Naive thymus-derived CD4-positive, alpha-beta T cell (primary cell): Measurements from ENCODE around the gene EFNA4. TPM values are rescaled to one million over a fixed set of nuclear protein-coding genes. Genes with fewer than 3 reads are reported as not detected.
A peak's percentile ranks its signal among the peaks of the same experiment; 100 is the strongest.

Experiments used
- ATAC-seq: fragments of 150-1000 bp; cut with Tn5 transposase; 2 replicates; pipeline ENCODE4 v1.10.0; 2021; ENCODE audit warnings: mild to moderate bottlenecking, moderate library complexity
- CTCF ChIA-PET: fragments of 350-600 bp; sonication (Branson Sonifier 250); formaldehyde crosslinking; loops from one replicate; lab custom pipeline; 2021; ENCODE audit warnings: antibody characterized with exemption; lab: Charles Lee
- POLR2A ChIA-PET: fragments of 350-600 bp; sonication (Branson Sonifier 250); formaldehyde crosslinking; loops from one replicate; lab custom pipeline; 2021; ENCODE audit warnings: antibody characterized with exemption, inconsistent platforms; lab: Charles Lee
- DNase-seq, 9 donors: peaks; one replicate each; pipeline versions ENCODE4 v3.0.0 to v3.0.0-alpha.2; 2020 to 2022; ENCODE audit warnings: mixed read lengths in 1 of 9
- H3K27ac ChIP-seq: one replicate; pipeline ENCODE4 v1.7.0; 2013; ENCODE audit warnings: mild to moderate bottlenecking, low read depth, low read length, moderate library complexity
- H3K27me3 ChIP-seq, 2 donors: one replicate each; pipeline ENCODE4 v1.7.0; 2013; ENCODE audit warnings: low read length in 2 of 2, mild to moderate bottlenecking in 2 of 2, moderate library complexity in 2 of 2; ENCODE audit not compliant: control insufficient read depth in 2 of 2, insufficient read depth in 2 of 2
- H3K36me3 ChIP-seq, 3 experiments: 1 replicate in 2 of 3; 2 replicates in 1 of 3; pipeline ENCODE4 v1.7.0; 2013; ENCODE audit warnings: low read length in 3 of 3, mild to moderate bottlenecking in 3 of 3, moderate library complexity in 1 of 3; ENCODE audit not compliant: insufficient read depth in 3 of 3, control insufficient read depth in 2 of 3
- H3K4me1 ChIP-seq, 2 donors: one replicate each; pipeline ENCODE4 v1.7.0; 2013; ENCODE audit warnings: low read length in 2 of 2, mild to moderate bottlenecking in 2 of 2, moderate library complexity in 1 of 2; ENCODE audit not compliant: control insufficient read depth in 2 of 2, insufficient read depth in 2 of 2
- H3K4me3 ChIP-seq: 2 replicates; pipeline ENCODE4 v1.7.0; 2013; ENCODE audit warnings: mild to moderate bottlenecking, low read length
- H3K9me3 ChIP-seq, 3 experiments: 1 replicate in 2 of 3; 2 replicates in 1 of 3; pipeline ENCODE4 v1.7.0; 2013; ENCODE audit warnings: low read length in 3 of 3; ENCODE audit not compliant: control insufficient read depth in 2 of 3
- H3K27ac Mint-ChIP-seq, 9 donors: one replicate each; pipeline ENCODE4 v1.8.0; 2020 to 2022; ENCODE audit warnings: mixed read lengths in 9 of 9, mild to moderate bottlenecking in 8 of 9, moderate library complexity in 5 of 9, inconsistent platforms in 2 of 9
- H3K27me3 Mint-ChIP-seq, 5 donors: one replicate each; pipeline ENCODE4 v1.8.0; 2021 to 2022; ENCODE audit warnings: mixed read lengths in 5 of 5, mild to moderate bottlenecking in 1 of 5
- H3K36me3 Mint-ChIP-seq, 5 donors: one replicate each; pipeline ENCODE4 v1.8.0; 2020 to 2022; ENCODE audit warnings: mixed read lengths in 5 of 5, mild to moderate bottlenecking in 3 of 5, inconsistent platforms in 1 of 5
- H3K4me1 Mint-ChIP-seq, 7 donors: one replicate each; pipeline ENCODE4 v1.8.0; 2020 to 2022; ENCODE audit warnings: mixed read lengths in 7 of 7, mild to moderate bottlenecking in 3 of 7, inconsistent platforms in 1 of 7
- H3K4me3 Mint-ChIP-seq, 10 donors: one replicate each; pipeline ENCODE4 v1.8.0; 2020 to 2022; ENCODE audit warnings: mild to moderate bottlenecking in 10 of 10, mixed read lengths in 10 of 10, moderate library complexity in 6 of 10, inconsistent platforms in 2 of 10
- H3K9me3 Mint-ChIP-seq, 11 donors: one replicate each; pipeline ENCODE4 v1.8.0; 2020 to 2022; ENCODE audit warnings: mixed read lengths in 11 of 11, mild to moderate bottlenecking in 4 of 11, inconsistent platforms in 1 of 11, moderate library complexity in 1 of 11
- intact Hi-C, 2 donors: fragments of 100-400 bp; cut with micrococcal nuclease; formaldehyde crosslinking; loops; one replicate each; pipeline ENCODE4 v1.15.1; 2023
- polyA plus RNA-seq, 2 donors: library from polyadenylated mRNA; unstranded; fragments of 300-500 nt; fragmentation: Illumina TruSeq; gene quantifications; one replicate each; pipeline ENCODE4 v1.2.3, GENCODE V29; 2021
- total RNA-seq, 6 experiments: library from RNA in 5 of 6; stranded (reverse) in 5 of 6; gene quantifications; 1 replicate in 5 of 6; 2 replicates in 1 of 6; pipeline ENCODE4 v1.2.3 and lab custom pipeline; 2021 to 2026

EFNA4 gene
- total and polyA plus RNA-seq, 7 experiments from 2014 or later, result 2.1 to 9.4 (median 4.8) TPM

GRCh38 chr1:155064832-155065429 is 1.4 kb downstream of the EFNA4 start:
- peaks cover 21 to 42% (median 39%) of the 10 kb centered on the region in 7 donors for H3K4me1 Mint-ChIP-seq
- H3K27ac Mint-ChIP-seq, result peak overlapping the region in 5 of 9 donors; percentile 7 to 96 (median 83)
- intact Hi-C loops, result loop anchor here (5.0 to 10.0 kb wide), 7 partner anchors 63 to 740 kb away; partner anchors contain the start of genes ADAR (in 1 of the 2), AQP10 (in 1 of the 2), ATP8B2 (in 1 of the 2) and PBXIP1 (in 1 of the 2)

GRCh38 chr1:155066777-155067176 is 3.2 kb downstream of the EFNA4 start:
- POLR2A ChIA-PET, result interaction anchor here (1.0 to 7.8 kb wide), 2 partner anchors 11 to 18 kb away, joined by 3 to 51 read pairs; no protein-coding TSS in a partner anchor
- peaks cover 21 to 49% (median 43%) of the 10 kb centered on the region in 7 donors for H3K4me1 Mint-ChIP-seq

More at GRCh38 chr1:155064832-155065429, 1.4 kb downstream of the EFNA4 start:
- H3K36me3 Mint-ChIP-seq, result peaks cover 0 to 11% (median 0%) of the 10 kb centered on the region in 5 donors
- ChIA-PET POLR2A (interaction anchor here (0.5 to 7.8 kb wide), 8 partner anchors 10 to 1527 kb away, joined by 3 to 51 read pairs (median 4); partner anchors contain the start of gene NAXE), CTCF (interaction anchor here (1.1 to 13.9 kb wide), 5 partner anchors 13 to 50 kb away, joined by 3 to 131 read pairs (median 4); partner anchors contain the start of genes ADAM15 and EFNA3)
- Histone ChIP-seq H3K4me1 (peaks cover 20 to 21% of the 10 kb centered on the region in 2 donors), H3K27ac (no peak overlapping the region), H3K27me3 (no peaks in the 10 kb centered on the region), H3K9me3 (no peaks in the 10 kb centered on the region), H3K36me3 (peaks cover 0 to 21% (median 0%) of the 10 kb centered on the region in 3 experiments), H3K4me3 (no peak overlapping the region)
- no peak for DNase-seq
- H3K27me3 Mint-ChIP-seq, result no peaks in the 10 kb centered on the region
- no peaks in the 10 kb centered on the region for H3K9me3 Mint-ChIP-seq
- peak overlapping the region; percentile 77 to 99 (median 95) for H3K4me3 Mint-ChIP-seq
- ATAC-seq, result no peak

GRCh38 chr1:155068599-155068998 is 5.1 kb downstream of the EFNA4 start:
- no peaks in the 10 kb centered on the region for H3K27me3 ChIP-seq
- no peak overlapping the region for H3K27ac ChIP-seq
- peaks cover 0 to 21% (median 0%) of the 10 kb centered on the region in 3 experiments for H3K36me3 ChIP-seq
- no peaks in the 10 kb centered on the region for H3K9me3 Mint-ChIP-seq
- H3K4me1 Mint-ChIP-seq, result peaks cover 24 to 49% (median 45%) of the 10 kb centered on the region in 7 donors
- ChIA-PET CTCF (interaction anchor here (0.8 to 13.9 kb wide), 3 partner anchors 9 to 23 kb away, joined by 3 to 131 read pairs (median 5); no protein-coding TSS in a partner anchor), POLR2A (interaction anchor here (0.8 to 7.8 kb wide), 2 partner anchors 13 to 16 kb away, joined by 3 to 51 read pairs; no protein-coding TSS in a partner anchor)
- no peak overlapping the region for H3K4me3 ChIP-seq
- H3K9me3 ChIP-seq, result no peaks in the 10 kb centered on the region
- peak overlapping the region in 3 of 10 donors; percentile 7 to 36 (median 17) for H3K4me3 Mint-ChIP-seq
- H3K36me3 Mint-ChIP-seq, result peaks cover 0 to 11% (median 0%) of the 10 kb centered on the region in 5 donors
- peaks cover 12 to 18% of the 10 kb centered on the region in 2 donors for H3K4me1 ChIP-seq
- ATAC-seq (no peak), DNase-seq (no peak)
- H3K27me3 Mint-ChIP-seq, result peaks cover 0 to 9% (median 0%) of the 10 kb centered on the region in 5 donors
- peak overlapping the region in 2 of 9 donors; percentile 58 to 81 for H3K27ac Mint-ChIP-seq
- intact Hi-C loops, result loop anchor here (10.0 kb wide), 2 partner anchors 404 to 744 kb away; partner anchors contain the start of genes AQP10 (in 1 of the 2) and ATP8B2 (in 1 of the 2)

More at GRCh38 chr1:155066777-155067176, 3.2 kb downstream of the EFNA4 start:
- Histone ChIP-seq H3K27me3 (no peaks in the 10 kb centered on the region), H3K4me3 (no peak overlapping the region), H3K36me3 (peaks cover 0 to 21% (median 0%) of the 10 kb centered on the region in 3 experiments), H3K9me3 (no peaks in the 10 kb centered on the region), H3K4me1 (peaks cover 21 to 24% of the 10 kb centered on the region in 2 donors), H3K27ac (no peak overlapping the region)
- Mint-ChIP-seq H3K4me3 (peak overlapping the region in 1 of 10 donors; percentile 8), H3K9me3 (no peaks in the 10 kb centered on the region), H3K27me3 (peaks cover 0 to 4% (median 0%) of the 10 kb centered on the region in 5 donors), H3K36me3 (peaks cover 0 to 11% (median 0%) of the 10 kb centered on the region in 5 donors), H3K27ac (no peak overlapping the region)
- CTCF ChIA-PET, result interaction anchor here (8.2 to 13.9 kb wide), 2 partner anchors 11 to 18 kb away, joined by 52 to 131 read pairs; partner anchors contain the start of gene EFNA3
- intact Hi-C loops, result loop anchor here (10.0 kb wide), 2 partner anchors 402 to 742 kb away; partner anchors contain the start of genes AQP10 (in 1 of the 2) and ATP8B2 (in 1 of the 2)
- ATAC-seq (no peak), DNase-seq (no peak)

GRCh38 chr1:155069551-155070157 is 6.1 kb downstream of the EFNA4 start:
- intact Hi-C loops, result loop anchor here (10.0 kb wide), 2 partner anchors 405 to 745 kb away; partner anchors contain the start of genes AQP10 (in 1 of the 2) and ATP8B2 (in 1 of the 2)
- Mint-ChIP-seq H3K36me3 (peaks cover 0 to 11% (median 0%) of the 10 kb centered on the region in 5 donors), H3K4me1 (peaks cover 21 to 51% (median 46%) of the 10 kb centered on the region in 7 donors), H3K4me3 (peak overlapping the region in 1 of 10 donors; percentile 77), H3K27me3 (peaks cover 0 to 9% (median 0%) of the 10 kb centered on the region in 5 donors), H3K9me3 (no peaks in the 10 kb centered on the region), H3K27ac (no peak overlapping the region)
- Histone ChIP-seq H3K27me3 (no peaks in the 10 kb centered on the region), H3K9me3 (no peaks in the 10 kb centered on the region), H3K4me3 (no peak overlapping the region), H3K36me3 (peaks cover 0 to 21% (median 0%) of the 10 kb centered on the region in 3 experiments), H3K4me1 (peaks cover 8 to 16% of the 10 kb centered on the region in 2 donors), H3K27ac (no peak overlapping the region)
- no peak for ATAC-seq
- ChIA-PET POLR2A (interaction anchor here (0.7 to 1.6 kb wide), 2 partner anchors 9 to 58 kb away, joined by 3 to 4 read pairs; partner anchors contain the start of genes EFNA1 and EFNA3), CTCF (interaction anchor here (1.2 to 3.4 kb wide), 2 partner anchors 15 to 20 kb away, joined by 4 to 25 read pairs; no protein-coding TSS in a partner anchor)
- DNase-seq, result no peak

- Histone ChIP-seq H3K4me3 (peak overlapping the region; percentile 56), H3K27me3 (no peaks in the 10 kb centered on the region), H3K4me1 (peaks cover 6 to 16% of the 10 kb centered on the region in 2 donors), H3K9me3 (no peaks in the 10 kb centered on the region), H3K36me3 (peaks cover 0 to 21% (median 0%) of the 10 kb centered on the region in 3 experiments), H3K27ac (peak overlapping the region; percentile 66)
- ChIA-PET POLR2A (interaction anchor here (0.7 to 1.6 kb wide), 4 partner anchors 8 to 30 kb away, joined by 3 to 4 read pairs (median 4); partner anchors contain the start of gene EFNA3), CTCF (interaction anchor here (0.6 to 3.4 kb wide), 6 partner anchors 9 to 139 kb away, joined by 3 to 25 read pairs (median 3); partner anchors contain the start of gene ADAM15)
- Mint-ChIP-seq H3K4me3 (peak overlapping the region in 8 of 10 donors; percentile 53 to 77 (median 58)), H3K27me3 (peaks cover 0 to 9% (median 0%) of the 10 kb centered on the region in 5 donors), H3K36me3 (peaks cover 0 to 11% (median 0%) of the 10 kb centered on the region in 5 donors), H3K4me1 (peaks cover 17 to 48% (median 42%) of the 10 kb centered on the region in 7 donors), H3K27ac (peak overlapping the region in 3 of 9 donors; percentile 26 to 64 (median 63)), H3K9me3 (no peaks in the 10 kb centered on the region)
- ATAC-seq (no peak), DNase-seq (no peak)
- intact Hi-C loops, result no loop called here
Observed at GRCh38 chr1:155070158-155070621, 6.7 kb downstream of the EFNA4 start.
